ENCODE results near the gene CACNG7. TPM values are rescaled to one million over a fixed set of nuclear protein-coding genes. Genes with fewer than 3 reads are reported as not detected.
"Not testable (repeated sequence)": the region's sequence is repeated elsewhere in the genome, so short reads cannot be mapped to it uniquely, and the experiment has no call there.

Gene CACNG7
- total and polyA plus RNA-seq, 2 experiments from 2014 or later = not detected

DNA sequence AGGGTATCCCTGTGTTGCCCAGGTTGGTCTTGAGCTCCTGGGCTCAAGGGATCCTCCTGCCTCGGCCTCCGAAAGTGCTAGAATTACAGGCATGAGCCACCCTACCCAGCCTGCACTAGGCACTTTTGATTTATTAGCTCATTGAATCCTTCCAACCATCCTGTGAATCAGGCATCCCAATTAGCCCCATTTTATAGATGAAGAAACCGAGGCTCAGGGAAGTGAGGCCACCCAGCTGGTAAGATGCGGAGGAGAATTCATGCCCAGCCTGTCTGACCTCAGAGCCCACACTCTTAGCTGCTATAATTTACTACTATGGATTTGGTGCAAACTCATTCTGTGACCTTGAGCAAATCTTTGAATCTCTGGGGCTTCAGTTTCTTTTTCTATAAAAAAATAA is 35.9 kb downstream of the CACNG7 start:
- Histone ChIP-seq H3K4me3 (no peak overlapping the region), H3K9me3 (ENCODE audit: low read depth) (no peaks in the 10 kb centered on the region), H3K9me2 (ENCODE audit: insufficient read depth) (no peaks in the 10 kb centered on the region), H3K79me2 (ENCODE audit: insufficient read depth) (no peaks in the 10 kb centered on the region), H2AFZ (no peak overlapping the region), H3K4me2 (ENCODE audit: unreplicated experiment) (no peak overlapping the region), H3K4me1 (ENCODE audit: insufficient read depth) (no peaks in the 10 kb centered on the region), H3F3A (ENCODE audit: insufficient read depth) (no peaks in the 10 kb centered on the region), H3K36me3 (ENCODE audit: low read depth) (no peaks in the 10 kb centered on the region), H3K27me3 (replicated peaks; ENCODE audit: insufficient read depth) (peaks cover 39% of the 10 kb centered on the region), H3K9ac (no peak overlapping the region), H3K27ac (no peak overlapping the region), H4K20me1 (ENCODE audit: insufficient read depth) (no peaks in the 10 kb centered on the region)
- TF ChIP-seq EZH2 (IDR thresholded peaks at IDR 0.05; ENCODE audit: insufficient read depth, poor library complexity, severe bottlenecking) (no peak), EZH2phosphoT487 (IDR thresholded peaks at IDR 0.05; ENCODE audit: insufficient read depth, low read depth) (no peak)
- in situ Hi-C loops (cut with MboI) = no loop called here
- DNase-seq = no peak
- 73 to 78% methylated on average over 4 of the region's 4 CpGs for WGBS, 2 experiments (ENCODE audit: low coverage in 1 of 2, low lambda C conversion rate in 2 of 2, missing lambda C conversion rate in 2 of 2)

DNA sequence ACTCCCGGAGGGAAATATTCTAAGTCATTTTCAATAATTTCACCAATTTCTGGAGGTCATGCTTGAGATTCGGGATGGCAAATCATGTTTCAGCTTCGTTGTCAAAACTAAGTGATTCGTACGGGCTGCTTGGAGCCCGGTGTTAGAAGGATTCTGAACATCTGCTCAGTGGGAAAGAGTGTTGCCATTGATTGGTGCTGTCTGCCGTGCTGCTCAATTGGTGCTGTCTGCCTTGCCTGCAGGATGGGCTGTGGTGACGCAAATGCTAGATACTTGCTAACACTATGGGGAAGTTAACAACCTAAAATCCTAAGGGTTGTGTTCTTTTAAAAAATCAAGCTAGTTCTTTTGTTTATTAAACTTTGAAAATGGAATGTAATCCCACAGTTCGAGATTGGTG is 36.4 kb downstream of the CACNG7 start:
- WGBS, 2 experiments (ENCODE audit: low coverage in 1 of 2, low lambda C conversion rate in 2 of 2, missing lambda C conversion rate in 2 of 2) = 30 to 33% methylated on average over 9 of the region's 9 CpGs
- H3K9me2 ChIP-seq (ENCODE audit: insufficient read depth) = no peaks in the 10 kb centered on the region
- no peak overlapping the region for H3K9ac ChIP-seq

DNA sequence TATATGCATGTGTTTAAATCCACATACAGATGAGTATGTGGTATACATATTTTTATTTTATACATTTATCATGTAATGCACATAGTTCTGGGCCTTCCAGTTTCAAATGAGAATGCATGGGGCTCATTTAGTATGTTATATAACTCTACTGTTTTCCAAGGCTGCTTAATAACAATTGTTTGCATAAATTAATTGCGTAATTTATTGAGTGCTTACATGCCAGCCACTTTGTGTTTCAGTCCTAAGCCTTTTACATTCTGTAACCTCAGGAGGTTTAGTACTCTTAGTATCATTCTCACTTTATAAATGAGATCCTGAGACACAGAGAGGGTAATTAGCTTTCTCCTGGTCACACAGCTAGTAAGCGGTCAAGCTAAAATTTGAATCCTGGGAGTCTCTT is 36.9 kb downstream of the CACNG7 start:
- Histone ChIP-seq H3K9me3 (ENCODE audit: low read depth) (no peaks in the 10 kb centered on the region), H3K9me2 (ENCODE audit: insufficient read depth) (no peaks in the 10 kb centered on the region), H3F3A (ENCODE audit: insufficient read depth) (no peaks in the 10 kb centered on the region), H3K36me3 (ENCODE audit: low read depth) (no peaks in the 10 kb centered on the region), H2AFZ (no peak overlapping the region), H3K27me3 (replicated peaks; ENCODE audit: insufficient read depth) (peaks cover 37% of the 10 kb centered on the region), H3K4me3 (no peak overlapping the region), H3K4me1 (ENCODE audit: insufficient read depth) (no peaks in the 10 kb centered on the region), H3K27ac (no peak overlapping the region), H4K20me1 (ENCODE audit: insufficient read depth) (no peaks in the 10 kb centered on the region), H3K4me2 (ENCODE audit: unreplicated experiment) (no peak overlapping the region), H3K79me2 (ENCODE audit: insufficient read depth) (no peaks in the 10 kb centered on the region), H3K9ac (no peak overlapping the region)
- no peak for TF ChIP-seq EZH2phosphoT487 (IDR thresholded peaks at IDR 0.05; ENCODE audit: insufficient read depth, low read depth)
- TF ChIP-seq EZH2 (IDR thresholded peaks at IDR 0.05; ENCODE audit: insufficient read depth, poor library complexity, severe bottlenecking) = no peak
- 76% methylated on average over 2 of the region's 2 CpGs for WGBS, 2 experiments (ENCODE audit: low coverage in 1 of 2, low lambda C conversion rate in 2 of 2, missing lambda C conversion rate in 2 of 2)
- no peak for DNase-seq
- in situ Hi-C loops (cut with MboI) = no loop called here

More for the DNA sequence above, 36.4 kb downstream of the CACNG7 start:
- H3F3A ChIP-seq (ENCODE audit: insufficient read depth) = no peaks in the 10 kb centered on the region
- H3K27me3 ChIP-seq (replicated peaks; ENCODE audit: insufficient read depth) = peaks cover 39% of the 10 kb centered on the region
- H3K79me2 ChIP-seq (ENCODE audit: insufficient read depth) = no peaks in the 10 kb centered on the region
- H3K4me2 ChIP-seq (ENCODE audit: unreplicated experiment) = no peak overlapping the region
- H3K4me3 ChIP-seq = no peak overlapping the region
- no peak overlapping the region for H3K27ac ChIP-seq
- H2AFZ ChIP-seq = no peak overlapping the region
- peak; percentile 31 for DNase-seq
- no peaks in the 10 kb centered on the region for H3K4me1 ChIP-seq (ENCODE audit: insufficient read depth)
- TF ChIP-seq EZH2phosphoT487 (IDR thresholded peaks at IDR 0.05; ENCODE audit: insufficient read depth, low read depth) = no peak
- TF ChIP-seq EZH2 (IDR thresholded peaks at IDR 0.05; ENCODE audit: insufficient read depth, poor library complexity, severe bottlenecking) = no peak
- in situ Hi-C loops (cut with MboI) = no loop called here
- no peaks in the 10 kb centered on the region for H4K20me1 ChIP-seq (ENCODE audit: insufficient read depth)
- no peaks in the 10 kb centered on the region for H3K9me3 ChIP-seq (ENCODE audit: low read depth)
- no peaks in the 10 kb centered on the region for H3K36me3 ChIP-seq (ENCODE audit: low read depth)

DNA sequence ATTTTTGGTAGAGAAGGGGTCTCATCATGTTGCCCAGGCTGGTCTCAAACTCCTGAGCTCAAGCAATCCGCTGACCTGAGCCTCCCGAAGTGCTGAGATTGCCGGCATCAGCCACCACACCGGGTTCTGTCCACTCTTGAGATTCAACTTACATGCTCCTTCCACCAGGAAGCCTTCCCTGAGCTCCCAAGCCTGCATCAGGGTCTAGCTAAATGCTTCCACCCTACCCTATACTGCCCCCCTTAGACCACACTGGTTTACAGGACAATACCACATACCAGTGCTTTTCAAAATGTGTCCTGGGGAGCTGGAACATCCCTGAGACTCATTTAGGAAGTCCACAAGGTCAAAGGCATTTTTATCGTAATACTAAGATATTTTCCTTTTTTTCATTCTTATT is 38.5 kb downstream of the CACNG7 start:
- no peak for DNase-seq
- TF ChIP-seq EZH2 (IDR thresholded peaks at IDR 0.05; ENCODE audit: insufficient read depth, poor library complexity, severe bottlenecking) (no peak), EZH2phosphoT487 (IDR thresholded peaks at IDR 0.05; ENCODE audit: insufficient read depth, low read depth) (no peak)
- no peaks in the 10 kb centered on the region for H3K4me1 ChIP-seq (ENCODE audit: insufficient read depth)
- no peak overlapping the region for H3K4me2 ChIP-seq (ENCODE audit: unreplicated experiment)
- H3K36me3 ChIP-seq (ENCODE audit: low read depth) = no peaks in the 10 kb centered on the region
- 45 to 49% methylated on average over 5 of the region's 5 CpGs for WGBS, 2 experiments (ENCODE audit: low coverage in 1 of 2, low lambda C conversion rate in 2 of 2, missing lambda C conversion rate in 2 of 2)
- no peaks in the 10 kb centered on the region for H3K79me2 ChIP-seq (ENCODE audit: insufficient read depth)
- H3K27ac ChIP-seq = no peak overlapping the region
- H3K9ac ChIP-seq = no peak overlapping the region
- no peak overlapping the region for H3K4me3 ChIP-seq
- H3K9me2 ChIP-seq (ENCODE audit: insufficient read depth) = no peaks in the 10 kb centered on the region
- no peaks in the 10 kb centered on the region for H4K20me1 ChIP-seq (ENCODE audit: insufficient read depth)
- no peaks in the 10 kb centered on the region for H3K9me3 ChIP-seq (ENCODE audit: low read depth)
- peaks cover 25% of the 10 kb centered on the region for H3K27me3 ChIP-seq (replicated peaks; ENCODE audit: insufficient read depth)
- in situ Hi-C loops (cut with MboI) = no loop called here
- no peak overlapping the region for H2AFZ ChIP-seq
- H3F3A ChIP-seq (ENCODE audit: insufficient read depth) = no peaks in the 10 kb centered on the region

DNA sequence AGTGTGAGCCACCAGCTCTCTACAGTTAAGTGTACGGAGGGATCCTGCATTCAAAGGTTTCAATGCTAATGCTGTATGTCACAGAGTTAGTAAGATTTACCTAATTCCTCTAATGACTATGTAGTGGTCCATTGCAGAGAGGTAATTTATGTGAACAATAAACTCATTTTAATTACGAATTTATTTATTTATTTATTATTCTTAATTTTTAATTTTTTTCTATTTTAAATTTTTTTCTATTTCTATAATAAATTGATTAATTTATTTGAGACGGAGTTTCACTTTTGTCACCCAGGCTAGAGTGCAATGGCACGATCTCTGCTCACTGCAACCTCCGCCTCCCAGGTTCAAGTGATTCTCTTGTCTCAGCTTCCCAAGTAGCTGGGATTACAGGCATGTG is 39.5 kb downstream of the CACNG7 start:
- H3K4me3 ChIP-seq; H2AFZ ChIP-seq; in situ Hi-C loops (cut with MboI); DNase-seq; H4K20me1 ChIP-seq (ENCODE audit: insufficient read depth); H3K4me2 ChIP-seq (ENCODE audit: unreplicated experiment); H3K79me2 ChIP-seq (ENCODE audit: insufficient read depth); H3K27ac ChIP-seq; H3F3A ChIP-seq (ENCODE audit: insufficient read depth); H3K36me3 ChIP-seq (ENCODE audit: low read depth); H3K9me3 ChIP-seq (ENCODE audit: low read depth); H3K9ac ChIP-seq; H3K4me1 ChIP-seq (ENCODE audit: insufficient read depth); H3K9me2 ChIP-seq (ENCODE audit: insufficient read depth): not testable (repeated sequence)
- H3K27me3 ChIP-seq (replicated peaks; ENCODE audit: insufficient read depth) = peaks cover 19% of the 10 kb centered on the region
- WGBS, 2 experiments (ENCODE audit: low coverage in 1 of 2, low lambda C conversion rate in 2 of 2, missing lambda C conversion rate in 2 of 2) = 53 to 62% methylated on average over 5 of the region's 5 CpGs
